Peyer's patch (tissue), 4 donors: ENCODE results near the gene ARL17B.
"Not testable (repeated sequence)": the region's sequence is repeated elsewhere in the genome, so short reads cannot be mapped to it uniquely, and the experiment has no call there.

Source experiments
- CTCF ChIP-seq, 6 experiments: fragments of 450-650 bp in 4 of 6; fragments of 200-600 bp in 2 of 6; sonication (generic) in 1 of 6; IDR thresholded peaks; one replicate each; pipeline ENCODE4 v1.5.1; 2017 to 2019; ENCODE audit warnings: antibody characterized with exemption in 6 of 6, mild to moderate bottlenecking in 3 of 6, moderate library complexity in 1 of 6
- POLR2A ChIP-seq, 2 donors: fragments of 450-650 bp; IDR thresholded peaks; one replicate each; pipeline ENCODE4 v1.5.1; 2017; ENCODE audit warnings: antibody characterized with exemption in 2 of 2, mild to moderate bottlenecking in 2 of 2, moderate library complexity in 2 of 2

GRCh38 chr17:46231359-46231758 is 130.2 kb downstream of the ARL17B start:
- TF ChIP-seq CTCF, POLR2A (IDR thresholded peaks at IDR 0.05): not testable (repeated sequence)
